Subcutaneous adipose tissue (tissue), 4 donors: Measurements from ENCODE around the gene TOR3A. TPM values are rescaled to one million over a fixed set of nuclear protein-coding genes. Genes with fewer than 3 reads are reported as not detected.

ENCODE experiments used
- total RNA-seq, 4 donors: library from RNA; depleted of rRNA; stranded (reverse); fragments of >200 nt; gene quantifications; one replicate each; pipeline ENCODE4 v1.1.0, GENCODE V29; 2016
- TF ChIP-seq, protein P1 (sequence below): fragments of 450-650 bp; IDR thresholded peaks from one replicate; pipeline ENCODE4 v1.5.1; 2016; ENCODE audit warnings: low read depth, mild to moderate bottlenecking, control low read depth, antibody characterized with exemption, moderate library complexity

The TOR3A gene
- total RNA-seq, 4 donors from 2014 or later = 22.0 to 45.8 (median 32.9) TPM

DNA sequence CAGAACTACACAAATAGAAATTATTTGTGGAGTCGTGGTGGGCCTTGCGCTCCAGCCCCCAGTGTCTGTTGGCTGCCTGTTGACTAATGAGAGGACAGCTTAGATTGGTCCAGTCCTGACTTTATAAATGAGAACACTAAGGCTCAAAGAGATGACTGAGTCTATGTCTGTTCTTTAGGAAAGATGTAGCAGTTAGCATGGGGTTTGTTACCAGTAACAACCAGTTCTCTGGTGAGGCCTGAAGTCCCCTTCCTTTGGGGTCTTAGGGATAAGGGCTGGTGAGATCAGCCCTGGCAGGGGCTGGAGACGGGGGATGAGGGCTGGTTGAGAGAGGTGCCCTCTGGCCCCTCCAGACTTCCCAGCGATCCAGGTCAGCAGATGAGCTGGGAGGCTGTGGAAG, 9.1 kb downstream of the TOR3A start:
- TF ChIP-seq, protein P1, sequence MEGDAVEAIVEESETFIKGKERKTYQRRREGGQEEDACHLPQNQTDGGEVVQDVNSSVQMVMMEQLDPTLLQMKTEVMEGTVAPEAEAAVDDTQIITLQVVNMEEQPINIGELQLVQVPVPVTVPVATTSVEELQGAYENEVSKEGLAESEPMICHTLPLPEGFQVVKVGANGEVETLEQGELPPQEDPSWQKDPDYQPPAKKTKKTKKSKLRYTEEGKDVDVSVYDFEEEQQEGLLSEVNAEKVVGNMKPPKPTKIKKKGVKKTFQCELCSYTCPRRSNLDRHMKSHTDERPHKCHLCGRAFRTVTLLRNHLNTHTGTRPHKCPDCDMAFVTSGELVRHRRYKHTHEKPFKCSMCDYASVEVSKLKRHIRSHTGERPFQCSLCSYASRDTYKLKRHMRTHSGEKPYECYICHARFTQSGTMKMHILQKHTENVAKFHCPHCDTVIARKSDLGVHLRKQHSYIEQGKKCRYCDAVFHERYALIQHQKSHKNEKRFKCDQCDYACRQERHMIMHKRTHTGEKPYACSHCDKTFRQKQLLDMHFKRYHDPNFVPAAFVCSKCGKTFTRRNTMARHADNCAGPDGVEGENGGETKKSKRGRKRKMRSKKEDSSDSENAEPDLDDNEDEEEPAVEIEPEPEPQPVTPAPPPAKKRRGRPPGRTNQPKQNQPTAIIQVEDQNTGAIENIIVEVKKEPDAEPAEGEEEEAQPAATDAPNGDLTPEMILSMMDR = no peak

DNA sequence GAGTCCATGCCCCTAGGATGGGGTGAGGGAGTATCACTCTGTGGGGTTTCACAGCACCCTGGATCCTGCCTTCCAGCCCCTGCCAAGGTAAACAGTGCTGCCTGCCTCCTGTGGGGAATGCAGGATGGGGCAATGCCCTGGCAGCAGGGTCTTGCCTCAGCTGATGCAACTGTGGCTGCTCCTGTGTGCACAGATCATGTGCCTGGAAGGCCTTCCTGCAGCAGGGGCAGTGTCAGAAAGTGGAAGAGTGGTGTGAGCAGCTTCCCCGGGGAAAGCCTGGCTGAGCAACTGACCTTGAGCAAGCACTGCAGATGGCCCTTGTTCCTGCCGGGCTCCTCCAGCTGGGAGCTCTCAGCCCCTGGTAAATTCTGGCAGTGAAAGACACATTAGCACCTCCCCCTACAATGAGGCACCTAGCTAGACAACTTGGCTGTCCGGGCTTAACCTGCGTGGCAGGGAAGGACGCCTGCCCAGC, 9.9 kb downstream of the TOR3A start:
- TF ChIP-seq, protein P1 = no peak

DNA sequence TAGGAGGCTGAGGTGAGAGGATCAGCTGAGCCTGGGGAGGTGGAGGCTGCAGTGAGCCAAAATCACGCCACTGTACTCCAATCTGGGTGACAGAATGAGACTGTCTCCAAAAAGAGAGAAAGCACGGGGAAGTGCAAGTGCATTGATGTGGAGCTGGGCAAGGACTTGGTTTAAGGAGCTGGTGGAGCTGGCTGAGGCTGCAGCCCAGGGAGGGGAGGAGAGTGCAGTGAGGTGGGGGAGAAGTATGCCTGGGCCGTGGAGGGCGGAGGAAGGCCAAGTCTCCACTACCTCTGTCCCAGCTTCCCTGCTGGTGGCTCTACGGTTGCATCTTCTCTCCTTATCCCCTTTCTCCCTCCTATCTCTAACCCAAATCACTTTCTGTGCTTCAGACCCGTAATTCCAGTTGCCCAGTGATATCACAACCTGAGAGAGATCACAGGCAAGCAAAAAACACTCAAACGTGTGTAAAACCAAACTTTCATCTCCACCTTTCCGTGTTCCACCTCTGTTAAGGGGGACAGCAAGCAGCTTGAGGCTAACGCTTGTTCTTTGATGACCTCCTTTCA, 11.1 kb downstream of the TOR3A start:
- TF ChIP-seq, protein P1 = no peak

DNA sequence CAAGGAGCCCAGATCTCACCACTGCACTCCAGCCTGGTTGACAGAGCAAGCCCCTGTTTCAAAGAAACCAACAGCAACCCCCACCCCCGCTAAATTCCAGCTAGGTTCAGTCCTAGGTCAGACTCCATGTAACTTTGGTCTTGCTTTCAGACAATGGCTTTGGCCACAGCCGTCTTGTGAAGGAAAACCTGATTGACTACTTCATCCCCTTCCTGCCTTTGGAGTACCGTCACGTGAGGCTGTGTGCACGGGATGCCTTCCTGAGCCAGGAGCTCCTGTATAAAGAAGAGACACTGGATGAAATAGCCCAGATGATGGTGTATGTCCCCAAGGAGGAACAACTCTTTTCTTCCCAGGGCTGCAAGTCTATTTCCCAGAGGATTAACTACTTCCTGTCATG, 12.9 kb downstream of the TOR3A start:
- TF ChIP-seq, protein P1 = no peak

DNA sequence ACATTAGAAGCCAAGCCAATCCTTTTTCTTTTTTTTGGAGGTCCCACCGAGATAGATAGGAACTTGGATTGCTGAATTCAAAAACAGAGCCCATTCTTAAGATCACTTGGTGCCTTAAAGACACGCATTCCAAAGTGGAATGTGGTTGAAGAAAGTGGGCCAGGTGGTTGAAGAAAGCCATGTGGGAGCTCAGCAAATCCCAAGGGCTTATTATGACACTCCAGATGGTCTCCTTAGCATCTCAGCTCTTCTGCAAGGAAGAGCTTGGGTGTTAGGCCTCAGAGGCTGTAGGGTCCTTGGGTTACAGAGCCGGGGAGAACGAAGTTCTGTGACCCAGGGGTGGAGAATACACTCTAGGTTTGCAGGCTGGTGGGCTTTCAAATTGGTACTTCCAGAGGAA, 13.5 kb downstream of the TOR3A start:
- TF ChIP-seq, protein P1 = no peak

DNA sequence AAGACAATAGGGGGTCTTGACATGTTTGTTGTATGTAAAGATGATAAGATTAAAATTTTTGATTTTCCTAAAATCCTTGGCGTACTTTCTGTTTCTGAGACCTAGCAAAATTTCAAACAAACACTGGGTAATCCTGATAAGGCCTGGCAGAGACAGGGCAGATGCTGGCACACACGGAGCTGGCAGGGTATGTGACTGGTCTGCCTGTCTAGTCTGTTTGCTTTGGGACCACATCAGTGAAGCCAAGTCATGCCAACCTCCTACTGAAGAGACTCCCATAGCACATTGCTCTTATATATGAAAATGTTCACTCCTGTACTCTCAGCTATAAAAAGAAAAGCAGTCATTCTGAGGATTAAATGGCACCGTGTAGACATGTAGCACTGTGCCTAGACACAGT, 14.1 kb downstream of the TOR3A start:
- TF ChIP-seq, protein P1 = no peak

DNA sequence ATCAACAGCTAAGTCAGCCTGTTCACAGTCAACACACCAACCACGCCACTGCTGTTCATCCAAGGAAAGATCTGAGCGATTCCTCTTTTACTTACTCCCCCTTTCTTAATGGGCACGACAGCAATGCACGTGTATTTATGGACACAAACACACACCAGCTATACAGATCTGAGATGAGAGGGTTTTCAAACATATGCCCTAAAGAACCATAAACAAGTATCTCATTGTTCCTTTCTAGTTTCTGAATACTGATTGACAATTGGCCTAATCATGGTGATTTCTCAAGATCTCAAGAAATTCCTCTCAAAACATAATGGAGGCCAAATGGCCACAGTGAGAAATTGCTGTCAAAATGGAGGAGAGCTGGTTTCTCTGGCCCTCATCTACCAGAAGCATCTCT, 18.0 kb downstream of the TOR3A start:
- TF ChIP-seq, protein P1 = no peak
